Measurements from ENCODE around the gene ADCY2. TPM values are rescaled to one million over a fixed set of nuclear protein-coding genes. Genes with fewer than 3 reads are reported as not detected.

ADCY2 gene
- polyA plus RNA-seq, 1 donor: 4.7 TPM

DNA sequence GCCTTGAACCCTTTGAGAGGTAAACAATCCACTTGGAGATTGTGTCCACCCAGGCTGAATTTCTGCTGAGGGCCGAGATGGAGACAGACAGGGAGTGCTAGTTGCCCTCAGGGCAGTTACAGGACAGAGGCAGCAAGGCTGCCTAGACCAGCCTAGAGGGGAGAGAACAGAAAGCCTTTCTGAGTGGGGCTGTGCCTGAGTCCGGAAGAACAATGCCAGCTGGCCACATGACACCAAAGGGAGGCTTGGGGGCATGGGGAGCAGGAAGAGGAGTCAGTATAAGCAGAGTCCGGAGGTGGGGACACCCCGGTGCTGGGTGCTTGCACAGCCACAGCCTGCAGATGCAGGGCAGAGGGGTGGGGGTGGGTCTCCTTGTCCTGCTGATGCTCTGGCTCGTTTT, 309.3 kb downstream of the ADCY2 start:
- no peaks in the 10 kb centered on the region for H3K36me3 ChIP-seq (ENCODE audit: control insufficient read depth, insufficient read depth, low read length)
- no peaks in the 10 kb centered on the region for H3K4me1 ChIP-seq (ENCODE audit: control insufficient read depth, insufficient read depth, low read length)
- no peak for DNase-seq
- no peaks in the 10 kb centered on the region for H3K9me3 ChIP-seq (ENCODE audit: control insufficient read depth, low read depth, low read length)
- no peaks in the 10 kb centered on the region for H3K27me3 ChIP-seq (ENCODE audit: control insufficient read depth, insufficient read depth, low read length)
- no peak overlapping the region for H3K27ac ChIP-seq (ENCODE audit: low read length)
- no peak overlapping the region for H3K4me3 ChIP-seq (ENCODE audit: low read length)
- WGBS (ENCODE audit: insufficient coverage, low lambda C conversion rate): no CpG with 5 or more reads among the region's 5 CpGs

DNA sequence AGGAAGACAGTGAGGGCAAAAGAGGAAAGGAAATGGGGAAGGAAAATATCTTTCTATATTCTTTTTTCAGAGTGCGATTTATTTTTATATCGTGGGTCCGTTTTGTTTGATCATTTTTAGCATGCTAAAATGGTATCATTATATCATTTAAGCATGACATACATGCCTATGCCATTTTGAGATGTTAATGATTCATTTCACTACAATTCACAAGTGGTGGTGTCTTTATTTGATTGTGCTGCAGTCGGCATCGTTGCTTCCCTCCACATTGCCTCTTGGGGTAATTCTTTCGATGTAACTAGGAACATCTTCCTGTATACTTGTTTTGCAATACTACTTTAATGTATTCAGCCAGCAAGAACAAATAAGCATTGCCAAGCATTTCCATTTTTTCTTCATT, 309.8 kb downstream of the ADCY2 start:
- Histone ChIP-seq H3K27me3 (ENCODE audit: control insufficient read depth, insufficient read depth, low read length) (no peaks in the 10 kb centered on the region), H3K4me1 (ENCODE audit: control insufficient read depth, insufficient read depth, low read length) (no peaks in the 10 kb centered on the region), H3K27ac (ENCODE audit: low read length) (no peak overlapping the region), H3K9me3 (ENCODE audit: control insufficient read depth, low read depth, low read length) (no peaks in the 10 kb centered on the region), H3K36me3 (ENCODE audit: control insufficient read depth, insufficient read depth, low read length) (no peaks in the 10 kb centered on the region), H3K4me3 (ENCODE audit: low read length) (no peak overlapping the region)
- DNase-seq: no peak
- 98% methylated on average over 6 of the region's 6 CpGs for WGBS (ENCODE audit: insufficient coverage, low lambda C conversion rate)

DNA sequence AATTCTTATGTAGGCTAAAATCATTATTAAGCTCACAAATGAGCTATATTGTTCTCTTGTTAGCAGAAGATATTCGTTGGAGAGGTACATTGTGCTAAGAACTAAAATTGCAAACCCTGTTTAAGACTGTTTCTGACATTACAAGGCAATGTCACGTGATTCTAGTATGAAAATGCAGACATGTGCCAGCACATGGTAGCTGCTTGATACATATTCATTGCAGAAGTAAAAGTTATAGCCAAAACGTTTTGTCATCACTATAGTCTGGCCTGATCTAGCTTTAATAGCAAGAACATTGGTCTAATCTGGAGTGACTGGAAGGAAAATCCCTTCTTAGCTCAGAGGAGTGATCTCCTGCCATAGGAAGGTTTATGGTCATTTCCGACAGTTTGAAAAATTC, 310.3 kb downstream of the ADCY2 start:
- no peaks in the 10 kb centered on the region for H3K4me1 ChIP-seq (ENCODE audit: control insufficient read depth, insufficient read depth, low read length)
- no peaks in the 10 kb centered on the region for H3K9me3 ChIP-seq (ENCODE audit: control insufficient read depth, low read depth, low read length)
- no peak for DNase-seq
- no peaks in the 10 kb centered on the region for H3K36me3 ChIP-seq (ENCODE audit: control insufficient read depth, insufficient read depth, low read length)
- H3K27me3 ChIP-seq (ENCODE audit: control insufficient read depth, insufficient read depth, low read length): no peaks in the 10 kb centered on the region
- no peak overlapping the region for H3K4me3 ChIP-seq (ENCODE audit: low read length)
- WGBS (ENCODE audit: insufficient coverage, low lambda C conversion rate): no CpG with 5 or more reads among the region's 4 CpGs
- H3K27ac ChIP-seq (ENCODE audit: low read length): no peak overlapping the region

DNA sequence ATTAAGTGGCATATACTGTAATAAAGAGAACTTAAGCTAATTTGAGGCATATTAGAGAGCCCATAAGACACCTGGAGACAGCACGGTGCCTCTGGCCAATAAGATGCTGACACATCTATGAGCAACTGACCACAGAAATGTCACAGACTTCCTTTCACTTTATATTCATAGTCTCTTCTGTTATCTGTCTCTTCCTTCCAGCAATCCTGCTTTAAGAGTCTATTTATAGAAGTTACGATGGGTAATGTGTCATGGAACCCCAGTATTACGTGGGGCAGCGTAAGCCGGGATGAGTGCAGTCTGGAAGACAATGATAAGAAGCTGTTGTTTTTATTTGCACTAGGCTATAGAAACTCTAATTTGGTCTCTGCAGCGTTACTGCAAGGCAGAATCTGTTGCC, 318.2 kb downstream of the ADCY2 start:
- no peak overlapping the region for H3K27ac ChIP-seq (ENCODE audit: low read length)
- DNase-seq: no peak
- no peak overlapping the region for H3K4me3 ChIP-seq (ENCODE audit: low read length)
- H3K27me3 ChIP-seq (ENCODE audit: control insufficient read depth, insufficient read depth, low read length): no peaks in the 10 kb centered on the region
- no peaks in the 10 kb centered on the region for H3K4me1 ChIP-seq (ENCODE audit: control insufficient read depth, insufficient read depth, low read length)
- H3K36me3 ChIP-seq (ENCODE audit: control insufficient read depth, insufficient read depth, low read length): no peaks in the 10 kb centered on the region
- H3K9me3 ChIP-seq (ENCODE audit: control insufficient read depth, low read depth, low read length): no peaks in the 10 kb centered on the region
- WGBS (ENCODE audit: insufficient coverage, low lambda C conversion rate): 100% methylated on average over 2 of the region's 6 CpGs

DNA sequence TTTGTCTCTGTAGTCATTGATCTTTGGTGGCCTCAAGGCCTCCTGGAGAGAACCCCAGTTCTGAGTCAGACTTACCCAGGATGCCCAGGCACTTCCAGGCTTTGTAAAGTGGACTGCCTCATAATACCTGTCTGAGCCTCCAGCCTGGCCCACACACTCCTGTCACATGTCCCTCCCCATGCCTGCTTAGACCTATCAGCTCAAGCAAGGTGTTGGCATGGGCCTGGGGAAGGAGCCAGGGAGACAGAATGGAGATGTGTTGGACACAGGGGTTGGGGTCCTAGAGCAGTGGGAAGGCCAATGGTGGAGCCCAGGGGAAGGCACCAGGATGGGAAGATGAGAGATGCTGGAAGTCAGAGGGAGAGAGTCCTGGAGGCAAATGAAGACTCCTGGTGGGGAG, 318.8 kb downstream of the ADCY2 start:
- no peaks in the 10 kb centered on the region for H3K4me1 ChIP-seq (ENCODE audit: control insufficient read depth, insufficient read depth, low read length)
- H3K9me3 ChIP-seq (ENCODE audit: control insufficient read depth, low read depth, low read length): no peaks in the 10 kb centered on the region
- no peaks in the 10 kb centered on the region for H3K27me3 ChIP-seq (ENCODE audit: control insufficient read depth, insufficient read depth, low read length)
- no peaks in the 10 kb centered on the region for H3K36me3 ChIP-seq (ENCODE audit: control insufficient read depth, insufficient read depth, low read length)
- no peak overlapping the region for H3K4me3 ChIP-seq (ENCODE audit: low read length)
- no peak overlapping the region for H3K27ac ChIP-seq (ENCODE audit: low read length)
- no peak for DNase-seq

DNA sequence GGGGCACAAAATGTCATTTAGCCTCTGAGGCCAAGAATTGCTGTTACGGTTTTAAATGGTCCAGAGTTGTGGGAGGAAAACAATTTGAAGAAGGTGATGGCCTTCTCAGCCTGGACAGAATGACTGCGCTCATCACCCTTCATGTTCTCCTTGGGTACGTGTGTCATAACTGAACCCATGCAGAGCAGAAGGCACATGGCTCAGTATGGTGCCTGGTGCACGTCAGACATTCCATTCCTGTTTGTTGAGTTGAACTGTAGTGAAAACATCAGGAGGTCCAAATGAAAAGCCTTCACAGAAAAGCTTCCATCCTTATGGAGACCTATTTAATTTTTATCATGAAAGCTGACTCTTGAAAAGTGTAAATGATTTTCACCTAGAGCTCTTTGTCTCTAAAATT, 321.8 kb downstream of the ADCY2 start:
- H3K4me3 ChIP-seq (ENCODE audit: low read length): no peak overlapping the region

DNA sequence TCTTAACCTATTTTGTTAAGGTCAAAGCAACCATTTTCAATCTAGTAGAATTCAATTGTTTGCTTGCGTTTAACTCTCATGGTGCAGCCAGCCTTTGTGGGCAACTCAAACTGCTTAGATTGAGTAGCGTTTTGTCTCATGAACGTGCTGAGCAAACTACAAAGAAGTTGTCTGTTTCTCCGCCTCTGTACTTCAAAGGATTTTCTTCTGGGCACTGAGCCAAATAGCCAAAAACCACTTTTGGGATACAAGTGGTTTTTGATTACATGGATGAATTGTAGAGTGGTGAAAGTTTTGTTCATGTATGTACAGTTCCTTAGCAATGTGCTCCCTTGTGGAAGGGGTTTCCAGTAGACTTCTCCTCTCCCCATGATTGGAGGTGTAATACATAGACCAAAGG, 332.1 kb downstream of the ADCY2 start:
- whole genome bisulfite sequencing (ENCODE audit: insufficient coverage, low lambda C conversion rate): 100% methylated on average over 1 of the region's 4 CpGs
- H3K4me1 ChIP-seq (ENCODE audit: control insufficient read depth, insufficient read depth, low read length): no peaks in the 10 kb centered on the region
- H3K9me3 ChIP-seq (ENCODE audit: control insufficient read depth, low read depth, low read length): no peaks in the 10 kb centered on the region
- no peaks in the 10 kb centered on the region for H3K27me3 ChIP-seq (ENCODE audit: control insufficient read depth, insufficient read depth, low read length)
- H3K36me3 ChIP-seq (ENCODE audit: control insufficient read depth, insufficient read depth, low read length): no peaks in the 10 kb centered on the region
- no peak overlapping the region for H3K27ac ChIP-seq (ENCODE audit: low read length)
- DNase-seq: no peak
- no peak overlapping the region for H3K4me3 ChIP-seq (ENCODE audit: low read length)

More for the DNA sequence above, 321.8 kb downstream of the ADCY2 start:
- Histone ChIP-seq H3K4me1 (ENCODE audit: control insufficient read depth, insufficient read depth, low read length) (no peaks in the 10 kb centered on the region), H3K36me3 (ENCODE audit: control insufficient read depth, insufficient read depth, low read length) (no peaks in the 10 kb centered on the region), H3K9me3 (ENCODE audit: control insufficient read depth, low read depth, low read length) (no peaks in the 10 kb centered on the region), H3K27me3 (ENCODE audit: control insufficient read depth, insufficient read depth, low read length) (no peaks in the 10 kb centered on the region), H3K27ac (ENCODE audit: low read length) (no peak overlapping the region)
- WGBS (ENCODE audit: insufficient coverage, low lambda C conversion rate): no CpG with 5 or more reads among the region's 4 CpGs
- no peak for DNase-seq

DNA sequence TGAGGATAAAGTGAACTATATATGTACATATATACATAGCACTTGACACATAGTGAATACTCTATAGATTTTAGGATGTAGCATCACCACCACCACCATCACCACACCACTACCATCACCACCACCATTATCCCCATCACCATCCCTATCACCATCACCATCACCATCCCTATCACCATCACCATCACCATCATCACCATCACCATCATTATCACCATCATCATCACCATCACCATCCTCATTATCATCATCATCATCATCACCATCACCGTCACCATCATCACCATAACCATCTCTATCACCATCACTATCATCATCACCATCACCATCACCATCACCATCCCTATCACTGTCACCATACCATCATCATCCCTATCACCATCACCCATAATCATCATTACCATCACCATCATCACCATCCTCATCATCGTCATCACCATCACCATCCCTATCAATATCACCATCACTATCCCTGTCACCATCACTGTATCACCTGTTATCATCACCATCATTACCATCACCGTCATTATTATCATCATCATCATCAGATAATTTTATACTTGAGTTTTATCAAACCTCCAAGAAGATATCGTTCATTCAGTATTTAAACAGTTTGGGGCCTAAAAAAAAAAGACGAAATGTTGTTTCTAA, 345.6 kb downstream of the ADCY2 start:
- 98% methylated on average over 5 of the region's 5 CpGs for WGBS (ENCODE audit: insufficient coverage, low lambda C conversion rate)
- H3K4me3 ChIP-seq (ENCODE audit: low read length): no peak overlapping the region
- no peaks in the 10 kb centered on the region for H3K27me3 ChIP-seq (ENCODE audit: control insufficient read depth, insufficient read depth, low read length)
- no peaks in the 10 kb centered on the region for H3K36me3 ChIP-seq (ENCODE audit: control insufficient read depth, insufficient read depth, low read length)
- no peak for DNase-seq
- H3K4me1 ChIP-seq (ENCODE audit: control insufficient read depth, insufficient read depth, low read length): no peaks in the 10 kb centered on the region
- no peaks in the 10 kb centered on the region for H3K9me3 ChIP-seq (ENCODE audit: control insufficient read depth, low read depth, low read length)
- H3K27ac ChIP-seq (ENCODE audit: low read length): no peak overlapping the region

DNA sequence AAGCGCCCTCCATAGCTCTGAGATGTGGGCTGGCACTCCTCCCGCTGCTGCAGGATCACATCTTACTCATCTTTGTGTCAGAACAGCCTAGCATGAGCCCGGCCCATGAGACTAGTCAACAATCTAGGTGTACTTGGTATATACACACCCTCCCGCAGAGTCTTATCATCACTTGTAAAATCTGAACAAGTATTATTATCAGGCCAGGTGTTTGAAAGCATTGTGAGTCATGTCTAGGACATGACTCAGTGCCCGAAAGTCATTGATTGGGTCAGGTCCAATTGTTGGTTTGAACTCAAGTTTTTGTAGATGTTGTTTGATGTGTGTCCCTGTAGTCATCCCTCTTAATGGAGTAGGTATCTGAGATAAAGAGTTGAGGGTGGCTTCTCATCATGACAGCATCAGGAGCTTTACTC, 346.3 kb downstream of the ADCY2 start:
- Histone ChIP-seq H3K4me1 (ENCODE audit: control insufficient read depth, insufficient read depth, low read length) (no peaks in the 10 kb centered on the region), H3K4me3 (ENCODE audit: low read length) (no peak overlapping the region), H3K27me3 (ENCODE audit: control insufficient read depth, insufficient read depth, low read length) (no peaks in the 10 kb centered on the region), H3K9me3 (ENCODE audit: control insufficient read depth, low read depth, low read length) (no peaks in the 10 kb centered on the region), H3K27ac (ENCODE audit: low read length) (no peak overlapping the region), H3K36me3 (ENCODE audit: control insufficient read depth, insufficient read depth, low read length) (no peaks in the 10 kb centered on the region)
- no CpG with 5 or more reads among the region's 5 CpGs for WGBS (ENCODE audit: insufficient coverage, low lambda C conversion rate)
- DNase-seq: no peak

DNA sequence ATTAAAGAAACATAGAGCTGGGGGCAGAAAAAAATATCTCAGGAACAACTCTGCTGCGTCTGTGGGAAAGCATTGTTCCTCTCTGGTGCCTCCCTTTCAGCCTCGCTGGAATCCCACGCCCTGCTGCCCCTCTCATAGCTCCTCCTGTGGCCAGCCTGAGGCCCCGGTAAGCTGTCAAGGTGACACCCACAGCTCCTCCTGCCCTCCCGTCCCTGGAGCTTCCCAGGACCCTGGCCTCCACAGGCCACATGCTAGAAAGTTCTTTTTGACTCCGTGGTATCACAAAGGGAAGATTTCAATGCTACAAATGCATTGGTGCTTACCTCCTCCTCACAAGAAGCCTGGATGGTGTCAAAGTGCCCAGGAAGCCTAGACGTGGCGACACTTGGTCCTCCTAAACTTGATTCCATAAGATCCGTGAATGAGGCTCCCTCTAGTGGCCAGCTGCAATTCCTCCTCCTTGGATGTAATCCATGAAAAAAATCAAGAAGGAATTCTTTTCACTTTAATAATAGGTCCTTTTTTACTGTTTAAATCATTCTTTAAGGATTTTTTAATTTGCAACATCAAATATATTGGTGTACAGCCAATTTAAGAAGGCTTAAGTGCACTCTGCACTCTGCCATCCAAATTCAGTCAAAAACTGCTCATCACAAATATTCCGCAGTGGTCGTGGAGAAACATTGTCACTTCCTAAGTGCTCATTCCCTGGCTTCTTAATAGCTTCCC, 350.1 kb downstream of the ADCY2 start:
- Histone ChIP-seq H3K27ac (ENCODE audit: low read length) (no peak overlapping the region), H3K36me3 (ENCODE audit: control insufficient read depth, insufficient read depth, low read length) (no peaks in the 10 kb centered on the region), H3K27me3 (ENCODE audit: control insufficient read depth, insufficient read depth, low read length) (no peaks in the 10 kb centered on the region), H3K4me1 (ENCODE audit: control insufficient read depth, insufficient read depth, low read length) (no peaks in the 10 kb centered on the region), H3K9me3 (ENCODE audit: control insufficient read depth, low read depth, low read length) (no peaks in the 10 kb centered on the region), H3K4me3 (ENCODE audit: low read length) (no peak overlapping the region)
- DNase-seq: peak; percentile 37 to 38
- WGBS (ENCODE audit: insufficient coverage, low lambda C conversion rate): 0% methylated on average over 1 of the region's 11 CpGs

DNA sequence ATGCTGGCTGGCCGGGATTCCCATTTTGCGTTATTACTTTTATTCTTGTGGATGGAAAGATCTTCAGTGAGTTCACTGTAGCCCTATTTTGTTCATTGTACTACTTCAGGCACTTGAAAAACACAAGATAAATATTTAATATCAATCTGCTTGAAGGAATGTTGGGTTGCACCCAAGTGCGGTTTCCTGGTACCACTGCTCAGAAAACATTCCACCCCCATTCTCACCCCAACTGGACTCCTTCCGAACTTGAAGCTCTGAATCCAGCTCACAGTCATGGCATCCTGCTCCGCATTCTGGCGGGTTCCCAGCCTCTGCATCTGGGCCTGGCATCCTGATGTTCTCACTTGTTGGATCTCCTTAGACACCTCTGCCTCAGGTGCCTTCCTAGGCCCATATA, 351.8 kb downstream of the ADCY2 start:
- DNase-seq: no peak
- no peaks in the 10 kb centered on the region for H3K4me1 ChIP-seq (ENCODE audit: control insufficient read depth, insufficient read depth, low read length)
- no peak overlapping the region for H3K27ac ChIP-seq (ENCODE audit: low read length)
- no peaks in the 10 kb centered on the region for H3K36me3 ChIP-seq (ENCODE audit: control insufficient read depth, insufficient read depth, low read length)
- no peak overlapping the region for H3K4me3 ChIP-seq (ENCODE audit: low read length)
- WGBS (ENCODE audit: insufficient coverage, low lambda C conversion rate): no CpG with 5 or more reads among the region's 6 CpGs
- H3K27me3 ChIP-seq (ENCODE audit: control insufficient read depth, insufficient read depth, low read length): no peaks in the 10 kb centered on the region
- no peaks in the 10 kb centered on the region for H3K9me3 ChIP-seq (ENCODE audit: control insufficient read depth, low read depth, low read length)

All from large intestine (tissue), 3 donors.